Sigmoid colon (tissue), 4 donors: ENCODE measurements around the gene CYP2W1.

Experiments used
- CTCF ChIP-seq, 4 experiments: fragments of 450-650 bp in 3 of 4; fragments of 200-600 bp in 1 of 4; IDR thresholded peaks; one replicate each; pipeline ENCODE4 v1.5.1; 2016 to 2019; ENCODE audit warnings: antibody characterized with exemption in 4 of 4, mild to moderate bottlenecking in 3 of 4, moderate library complexity in 2 of 4
- POLR2A ChIP-seq, 2 donors: fragments of 450-650 bp; IDR thresholded peaks; one replicate each; pipeline ENCODE4 v1.6.1; 2016; ENCODE audit warnings: antibody characterized with exemption in 2 of 2, mild to moderate bottlenecking in 2 of 2, moderate library complexity in 2 of 2
- POLR2AphosphoS5 ChIP-seq, 4 donors: sonication (generic); formaldehyde crosslinking; IDR thresholded peaks; one replicate each; pipeline ENCODE4 v1.6.1; 2017; ENCODE audit warnings: antibody characterized with exemption in 4 of 4

- TF ChIP-seq CTCF (IDR thresholded peaks at IDR 0.05) (no peak), POLR2A (IDR thresholded peaks at IDR 0.05) (no peak), POLR2AphosphoS5 (IDR thresholded peaks at IDR 0.05) (no peak)
Observed at GRCh38 chr7:944744-945143, 38.2 kb upstream of the CYP2W1 start.
